Mucosa of descending colon (tissue), 3 donors: ENCODE results near the gene DDB1. TPM values are rescaled to one million over a fixed set of nuclear protein-coding genes. Genes with fewer than 3 reads are reported as not detected.

Experiments
- ATAC-seq: fragments of 200-7000 bp; cut with Tn5 transposase; one replicate; pipeline ENCODE4 v1.9.1; 2020; ENCODE audit warnings: mild to moderate bottlenecking, moderate library complexity
- DNase-seq, 3 donors: peaks; one replicate each; pipeline ENCODE4 v3.0.0-alpha.2; 2020
- H3K36me3 ChIP-seq: fragments of 200-600 bp; one replicate; pipeline ENCODE4 v1.8.0; 2021; ENCODE audit warnings: low read depth, mild to moderate bottlenecking
- H3K4me1 ChIP-seq: fragments of 200-600 bp; one replicate; pipeline ENCODE4 v1.8.0; 2021; ENCODE audit warnings: low read depth, mild to moderate bottlenecking
- H3K4me3 ChIP-seq: fragments of 200-600 bp; one replicate; pipeline ENCODE4 v1.8.0; 2021; ENCODE audit warnings: mild to moderate bottlenecking
- H3K9me3 ChIP-seq: fragments of 200-600 bp; one replicate; pipeline ENCODE4 v1.8.0; 2021; ENCODE audit warnings: mild to moderate bottlenecking
- intact Hi-C, 2 donors: fragments of 100-400 bp; cut with DNase I in 1 of 2; cut with micrococcal nuclease in 1 of 2; formaldehyde crosslinking; loops; one replicate each; pipeline versions ENCODE4 v1.11.0 to v1.11.1; 2022; cut with DNase I, micrococcal nuclease
- total RNA-seq, 3 donors: library from RNA; stranded (reverse); fragmentation: NEBNext Ultra II Directional in 2 of 3; extraction: Animal tissue kit (Norgen Biotek cat#: 25700) in 2 of 3; gene quantifications; one replicate each; pipeline versions ENCODE4 v1.2.1 to v1.2.4, GENCODE V29; 2021 to 2023
- TF ChIP-seq, protein P1 (sequence below): fragments of 200-600 bp; IDR thresholded peaks from one replicate; pipeline ENCODE4 v1.8.0; 2022; ENCODE audit warnings: antibody characterized with exemption, mild to moderate bottlenecking
- donor health status: DM: no; HTN: no; CAD: no; lungs with moderate emphysema.
- donor health status: DM: no; HTN: no; CAD: no.
- donor health status: DM: no; HTN: yes; CAD: no.

DDB1 gene
- total RNA-seq, 3 donors from 2014 or later = 121 to 152 (median 140) TPM

DNA sequence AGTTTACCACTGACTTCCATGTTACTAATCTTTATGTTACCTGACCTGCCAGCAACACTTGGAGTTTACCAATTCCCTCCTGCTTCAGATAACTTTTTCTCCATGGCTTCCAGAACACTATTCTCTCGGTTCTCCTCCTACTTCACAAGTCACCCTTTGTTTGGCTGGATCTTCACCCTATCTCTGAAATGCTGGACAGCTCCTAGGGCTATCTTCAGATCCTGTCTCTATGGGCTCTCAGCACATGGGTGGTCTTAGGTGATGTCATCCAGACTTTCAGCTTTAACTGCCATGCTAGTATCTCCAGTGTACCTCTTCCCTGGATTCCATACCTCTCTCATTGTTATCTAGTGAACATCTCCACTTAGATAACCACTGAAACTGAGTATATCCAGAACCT, 25.6 kb downstream of the DDB1 start:
- DNase-seq (no peak), ATAC-seq (no peak)
- H3K9me3 ChIP-seq = no peaks in the 10 kb centered on the region
- H3K4me3 ChIP-seq = no peak overlapping the region
- intact Hi-C loops = no loop called here
- H3K36me3 ChIP-seq = peaks cover 18% of the 10 kb centered on the region
- no peaks in the 10 kb centered on the region for H3K4me1 ChIP-seq
- TF ChIP-seq, protein P1, sequence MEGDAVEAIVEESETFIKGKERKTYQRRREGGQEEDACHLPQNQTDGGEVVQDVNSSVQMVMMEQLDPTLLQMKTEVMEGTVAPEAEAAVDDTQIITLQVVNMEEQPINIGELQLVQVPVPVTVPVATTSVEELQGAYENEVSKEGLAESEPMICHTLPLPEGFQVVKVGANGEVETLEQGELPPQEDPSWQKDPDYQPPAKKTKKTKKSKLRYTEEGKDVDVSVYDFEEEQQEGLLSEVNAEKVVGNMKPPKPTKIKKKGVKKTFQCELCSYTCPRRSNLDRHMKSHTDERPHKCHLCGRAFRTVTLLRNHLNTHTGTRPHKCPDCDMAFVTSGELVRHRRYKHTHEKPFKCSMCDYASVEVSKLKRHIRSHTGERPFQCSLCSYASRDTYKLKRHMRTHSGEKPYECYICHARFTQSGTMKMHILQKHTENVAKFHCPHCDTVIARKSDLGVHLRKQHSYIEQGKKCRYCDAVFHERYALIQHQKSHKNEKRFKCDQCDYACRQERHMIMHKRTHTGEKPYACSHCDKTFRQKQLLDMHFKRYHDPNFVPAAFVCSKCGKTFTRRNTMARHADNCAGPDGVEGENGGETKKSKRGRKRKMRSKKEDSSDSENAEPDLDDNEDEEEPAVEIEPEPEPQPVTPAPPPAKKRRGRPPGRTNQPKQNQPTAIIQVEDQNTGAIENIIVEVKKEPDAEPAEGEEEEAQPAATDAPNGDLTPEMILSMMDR = no peak

DNA sequence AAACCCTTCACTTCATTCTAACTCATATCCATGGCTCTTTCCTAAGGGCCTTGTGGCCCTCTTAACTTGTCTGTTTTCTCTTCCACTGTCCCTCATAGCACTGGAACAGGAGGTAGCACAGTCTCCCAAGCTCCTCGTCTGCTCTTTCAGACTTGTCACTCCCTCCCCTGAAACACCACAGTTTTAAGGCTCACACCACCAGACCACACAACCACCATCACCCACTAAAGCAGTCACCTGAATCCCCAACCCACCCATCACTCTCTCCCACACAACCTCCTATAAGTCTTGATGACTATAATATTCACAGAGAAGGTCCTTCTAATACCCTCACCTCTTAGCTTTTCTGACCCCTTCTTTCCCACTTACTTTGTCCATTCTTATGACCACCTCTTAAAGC, 26.7 kb downstream of the DDB1 start:
- TF ChIP-seq, protein P1 = no peak
- ATAC-seq (no peak), DNase-seq (no peak)
- no peaks in the 10 kb centered on the region for H3K4me1 ChIP-seq
- H3K36me3 ChIP-seq = peaks cover 18% of the 10 kb centered on the region
- intact Hi-C loops = no loop called here
- H3K9me3 ChIP-seq = no peaks in the 10 kb centered on the region
- H3K4me3 ChIP-seq = no peak overlapping the region

DNA sequence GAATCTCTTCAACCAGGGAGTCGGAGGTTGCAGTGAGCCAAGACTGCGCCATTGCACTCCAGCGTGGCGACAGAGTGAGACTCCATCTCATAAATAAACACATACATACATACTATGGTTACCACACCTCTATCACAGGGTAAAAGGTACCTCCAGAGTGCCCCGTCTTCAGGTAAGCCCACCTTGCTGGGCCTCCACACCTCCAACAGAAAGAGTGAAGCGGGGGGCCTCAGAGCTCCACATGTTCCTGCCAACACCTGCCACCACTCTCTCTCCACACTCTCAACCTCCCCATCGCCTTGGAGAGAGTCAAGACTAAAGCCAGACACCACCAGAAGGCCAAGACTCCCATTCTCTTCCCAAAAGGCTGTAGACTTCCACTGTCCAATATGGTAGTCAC, 27.5 kb downstream of the DDB1 start:
- intact Hi-C loops = no loop called here
- H3K4me1 ChIP-seq = no peaks in the 10 kb centered on the region
- TF ChIP-seq, protein P1 = no peak
- ATAC-seq = no peak
- no peak for DNase-seq
- H3K9me3 ChIP-seq = no peaks in the 10 kb centered on the region
- peaks cover 18% of the 10 kb centered on the region for H3K36me3 ChIP-seq
- H3K4me3 ChIP-seq = no peak overlapping the region

DNA sequence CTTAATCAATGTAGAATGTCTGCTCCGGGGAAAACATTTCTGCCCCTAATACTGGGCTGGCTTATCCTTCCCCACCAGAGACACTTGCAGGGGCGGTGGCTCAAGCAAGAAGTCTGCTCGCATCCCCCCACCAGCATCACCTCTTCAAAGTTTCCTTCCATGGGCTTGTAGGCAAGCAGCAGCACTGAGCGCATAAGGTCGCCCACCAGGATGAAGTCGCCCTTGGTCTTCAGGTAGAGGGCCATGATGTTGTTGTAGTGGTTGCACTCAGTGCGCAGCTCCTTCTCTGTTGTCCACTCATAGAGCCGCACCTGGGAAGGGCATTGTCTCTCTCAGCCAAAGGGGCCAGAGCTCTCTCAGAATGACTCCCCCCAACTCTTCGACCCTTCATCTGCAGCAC, 29.2 kb downstream of the DDB1 start:
- Histone ChIP-seq H3K9me3 (no peaks in the 10 kb centered on the region), H3K4me1 (no peaks in the 10 kb centered on the region), H3K4me3 (no peak overlapping the region), H3K36me3 (peaks cover 16% of the 10 kb centered on the region)
- ATAC-seq = no peak
- TF ChIP-seq, protein P1 = no peak
- intact Hi-C loops = no loop called here
- DNase-seq = no peak

DNA sequence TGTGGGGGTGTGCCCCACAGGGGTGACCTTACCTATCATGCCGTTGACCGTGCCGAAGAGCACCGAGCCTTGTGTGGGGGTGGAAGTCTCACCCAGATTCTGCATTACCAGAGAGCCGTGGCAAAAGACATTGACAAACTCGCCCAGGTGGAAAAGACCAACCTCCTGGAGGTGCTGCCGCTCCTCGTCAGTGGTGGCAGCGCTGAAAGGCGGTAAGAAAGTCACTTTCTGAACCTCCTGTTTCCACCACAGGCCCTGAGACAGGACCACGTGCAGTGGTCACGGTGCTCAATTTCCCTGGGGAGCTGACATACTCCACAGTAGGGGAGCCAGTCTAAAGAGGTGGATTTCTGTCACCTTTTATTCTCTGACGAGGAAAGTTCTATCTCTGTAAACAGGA, 30.4 kb downstream of the DDB1 start:
- H3K4me1 ChIP-seq = no peaks in the 10 kb centered on the region
- DNase-seq (no peak), ATAC-seq (no peak)
- peaks cover 16% of the 10 kb centered on the region for H3K36me3 ChIP-seq
- H3K4me3 ChIP-seq = no peak overlapping the region
- H3K9me3 ChIP-seq = no peaks in the 10 kb centered on the region
- intact Hi-C loops = no loop called here
- TF ChIP-seq, protein P1 = no peak

DNA sequence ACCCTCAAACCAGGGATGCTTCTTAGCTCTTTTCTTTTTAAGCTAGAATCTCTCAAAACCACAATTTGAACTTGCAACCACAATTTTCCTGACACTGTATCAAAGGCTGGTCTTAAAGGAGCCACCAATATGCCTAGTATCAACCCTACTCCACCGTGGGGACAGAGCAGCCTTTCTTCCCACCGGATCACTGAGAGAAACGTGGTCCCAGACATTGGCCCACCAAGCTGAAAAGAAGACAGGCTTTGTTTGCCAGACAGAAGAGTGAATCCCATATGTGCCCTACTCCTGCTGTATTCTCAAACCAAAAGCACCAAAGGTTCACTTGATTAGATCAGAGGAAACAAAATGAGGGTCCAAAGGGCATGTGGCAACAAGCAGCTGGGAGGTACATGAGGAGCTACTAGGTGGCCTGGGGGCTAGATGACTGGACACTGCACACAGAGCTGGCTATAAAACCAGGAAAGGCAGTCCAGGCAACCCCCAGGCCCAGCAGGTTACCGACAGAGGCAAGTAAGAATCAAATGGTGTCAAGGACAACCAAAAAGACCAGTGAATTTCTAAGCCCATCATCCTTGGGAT, 34.2 kb downstream of the DDB1 start:
- DNase-seq (no peak), ATAC-seq (no peak)
- peaks cover 18% of the 10 kb centered on the region for H3K4me1 ChIP-seq
- no peak overlapping the region for H3K4me3 ChIP-seq
- peaks cover 16% of the 10 kb centered on the region for H3K36me3 ChIP-seq
- TF ChIP-seq, protein P1 = no peak
- H3K9me3 ChIP-seq = no peaks in the 10 kb centered on the region
- intact Hi-C loops = no loop called here
